HepG2 (cell line): ENCODE measurements around the gene CLPX. TPM values are rescaled to one million over a fixed set of nuclear protein-coding genes. Genes with fewer than 3 reads are reported as not detected.

ENCODE experiments used
- AHDC1 ChIP-seq: sonication (generic); formaldehyde crosslinking; IDR thresholded peaks from 2 replicates; pipeline ENCODE4 v1.5.1; 2020; ENCODE audit warnings: mild to moderate bottlenecking, missing genetic modification reagents, borderline replicate concordance
- ATF7-NPFF ChIP-seq: sonication (generic); formaldehyde crosslinking; IDR thresholded peaks from 2 replicates; pipeline ENCODE4 v1.8.1; 2023; ENCODE audit warnings: mild to moderate bottlenecking, low read depth, missing genetic modification reagents, moderate library complexity
- DNMT1 ChIP-seq: sonication (generic); formaldehyde crosslinking; IDR thresholded peaks from 2 replicates; pipeline ENCODE4 v1.5.1; 2020; ENCODE audit warnings: mild to moderate bottlenecking, missing genetic modification reagents
- DPF2 ChIP-seq: sonication (generic); formaldehyde crosslinking; IDR thresholded peaks from 2 replicates; pipeline ENCODE4 v1.4.0; 2020; ENCODE audit warnings: mild to moderate bottlenecking, low read depth, missing genetic modification reagents, borderline replicate concordance
- FOXC1 ChIP-seq: sonication (generic); formaldehyde crosslinking; IDR thresholded peaks from 2 replicates; pipeline ENCODE4 v1.8.0; 2022; ENCODE audit warnings: mild to moderate bottlenecking, missing genetic modification reagents, borderline replicate concordance
- GZF1 ChIP-seq: sonication (generic); formaldehyde crosslinking; IDR thresholded peaks from 2 replicates; pipeline ENCODE4 v1.5.1; 2020; ENCODE audit warnings: mild to moderate bottlenecking, missing genetic modification reagents
- HDAC1 ChIP-seq: sonication (generic); formaldehyde crosslinking; IDR thresholded peaks from 2 replicates; pipeline ENCODE4 v1.5.1; 2020; ENCODE audit warnings: mild to moderate bottlenecking, missing genetic modification reagents
- NBN ChIP-seq: fragments of 450-650 bp; conservative IDR thresholded peaks from 2 replicates; pipeline ENCODE4 v1.6.1; 2017
- NFKB2 ChIP-seq: sonication (generic); formaldehyde crosslinking; IDR thresholded peaks from 2 replicates; pipeline ENCODE4 v1.4.0; 2020; ENCODE audit warnings: missing genetic modification reagents, borderline replicate concordance
- NR2F1 ChIP-seq, 2 experiments: fragments of 450-650 bp in 1 of 2; formaldehyde crosslinking in 1 of 2; IDR thresholded peaks; 2 replicates each; pipeline versions ENCODE4 v1.5.0 to v1.6.1; 2016 to 2020; ENCODE audit warnings: mild to moderate bottlenecking in 1 of 2, missing compliant biosample characterization in 1 of 2, missing genetic modification reagents in 1 of 2, moderate library complexity in 1 of 2
- NR3C1 ChIP-seq: sonication (generic); formaldehyde crosslinking; IDR thresholded peaks from 2 replicates; pipeline ENCODE4 v1.4.0; 2020; ENCODE audit warnings: missing genetic modification reagents
- PCBP1 ChIP-seq: fragments of 200-400 bp; formaldehyde crosslinking; IDR thresholded peaks from 2 replicates; pipeline ENCODE4 v1.6.1; 2017; ENCODE audit warnings: mild to moderate bottlenecking, low read depth, low read length, borderline replicate concordance
- RXRB ChIP-seq: IDR thresholded peaks from 2 replicates; pipeline ENCODE4 v1.6.1; 2016; ENCODE audit warnings: borderline replicate concordance, missing genetic modification reagents, missing compliant biosample characterization
- ZNF549 ChIP-seq: sonication (generic); formaldehyde crosslinking; IDR thresholded peaks from 2 replicates; pipeline ENCODE4 v1.5.0; 2020; ENCODE audit warnings: missing genetic modification reagents
- ZNF567 ChIP-seq: sonication (generic); formaldehyde crosslinking; IDR thresholded peaks from 2 replicates; pipeline ENCODE4 v1.8.1; 2023; ENCODE audit warnings: mild to moderate bottlenecking, missing genetic modification reagents, borderline replicate concordance
- ZNF883 ChIP-seq: sonication (generic); formaldehyde crosslinking; IDR thresholded peaks from 2 replicates; pipeline ENCODE4 v1.5.1; 2020; ENCODE audit warnings: mild to moderate bottlenecking, missing genetic modification reagents; ENCODE audit errors: not compliant biosample characterization
- polyA plus RNA-seq, 8 experiments: library from polyadenylated mRNA; depleted of rRNA in 3 of 8; stranded (reverse) in 7 of 8; unstranded in 1 of 8; fragments of >200 nt; fragmentation: Illumina TruSeq in 4 of 8; extraction: Trizol in 4 of 8; gene quantifications; 2 replicates each; pipeline versions ENCODE4 v1.2.1 to v1.2.3, GENCODE V29; 2011 to 2016; ENCODE audit warnings: low read depth in 4 of 8, missing spikeins in 1 of 8, mixed read lengths in 1 of 8; ENCODE audit not compliant: insufficient read depth in 1 of 8
- total RNA-seq, 5 experiments: library from RNA; depleted of rRNA; stranded (reverse); fragments of >200 nt; fragmentation: Illumina TruSeq; extraction: Trizol; gene quantifications; 2 replicates each; pipeline ENCODE4 v1.2.3, GENCODE V29; 2016; ENCODE audit warnings: low read depth in 1 of 5
- TF ChIP-seq, protein P1 (sequence below): sonication (generic); formaldehyde crosslinking; IDR thresholded peaks from 2 replicates; pipeline ENCODE4 v1.4.0; 2020; ENCODE audit warnings: missing genetic modification reagents, borderline replicate concordance

The CLPX gene
- total and polyA plus RNA-seq, 2 of the 13 experiments (the other 11 are each of a cell fraction or from before 2014, with no cell fraction given) = 33.9 to 61.3 TPM

GRCh38 chr15:65133548-65134200 is 51.5 kb downstream of the CLPX start, which contains the start of gene PDCD7 (continued):
- no peak for TF ChIP-seq GZF1
- no peak for TF ChIP-seq NR3C1
- TF ChIP-seq ATF7-NPFF (CRISPR knock-in tag) = no peak
- TF ChIP-seq ZNF883 (CRISPR knock-in tag) = peak; percentile 10
- TF ChIP-seq AHDC1 (CRISPR knock-in tag) = no peak
- TF ChIP-seq ZNF567 (CRISPR knock-in tag) = no peak
- TF ChIP-seq, protein P1, sequence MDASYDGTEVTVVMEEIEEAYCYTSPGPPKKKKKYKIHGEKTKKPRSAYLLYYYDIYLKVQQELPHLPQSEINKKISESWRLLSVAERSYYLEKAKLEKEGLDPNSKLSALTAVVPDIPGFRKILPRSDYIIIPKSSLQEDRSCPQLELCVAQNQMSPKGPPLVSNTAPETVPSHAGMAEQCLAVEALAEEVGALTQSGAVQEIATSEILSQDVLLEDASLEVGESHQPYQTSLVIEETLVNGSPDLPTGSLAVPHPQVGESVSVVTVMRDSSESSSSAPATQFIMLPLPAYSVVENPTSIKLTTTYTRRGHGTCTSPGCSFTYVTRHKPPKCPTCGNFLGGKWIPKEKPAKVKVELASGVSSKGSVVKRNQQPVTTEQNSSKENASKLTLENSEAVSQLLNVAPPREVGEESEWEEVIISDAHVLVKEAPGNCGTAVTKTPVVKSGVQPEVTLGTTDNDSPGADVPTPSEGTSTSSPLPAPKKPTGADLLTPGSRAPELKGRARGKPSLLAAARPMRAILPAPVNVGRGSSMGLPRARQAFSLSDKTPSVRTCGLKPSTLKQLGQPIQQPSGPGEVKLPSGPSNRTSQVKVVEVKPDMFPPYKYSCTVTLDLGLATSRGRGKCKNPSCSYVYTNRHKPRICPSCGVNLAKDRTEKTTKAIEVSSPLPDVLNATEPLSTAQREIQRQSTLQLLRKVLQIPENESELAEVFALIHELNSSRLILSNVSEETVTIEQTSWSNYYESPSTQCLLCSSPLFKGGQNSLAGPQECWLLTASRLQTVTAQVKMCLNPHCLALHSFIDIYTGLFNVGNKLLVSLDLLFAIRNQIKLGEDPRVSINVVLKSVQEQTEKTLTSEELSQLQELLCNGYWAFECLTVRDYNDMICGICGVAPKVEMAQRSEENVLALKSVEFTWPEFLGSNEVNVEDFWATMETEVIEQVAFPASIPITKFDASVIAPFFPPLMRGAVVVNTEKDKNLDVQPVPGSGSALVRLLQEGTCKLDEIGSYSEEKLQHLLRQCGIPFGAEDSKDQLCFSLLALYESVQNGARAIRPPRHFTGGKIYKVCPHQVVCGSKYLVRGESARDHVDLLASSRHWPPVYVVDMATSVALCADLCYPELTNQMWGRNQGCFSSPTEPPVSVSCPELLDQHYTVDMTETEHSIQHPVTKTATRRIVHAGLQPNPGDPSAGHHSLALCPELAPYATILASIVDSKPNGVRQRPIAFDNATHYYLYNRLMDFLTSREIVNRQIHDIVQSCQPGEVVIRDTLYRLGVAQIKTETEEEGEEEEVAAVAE (CRISPR knock-in tag) = no peak; the same call in 1 of the 2 replicates
- TF ChIP-seq ZNF549 (CRISPR knock-in tag) = no peak
- TF ChIP-seq NFKB2 (CRISPR knock-in tag) = no peak
- TF ChIP-seq RXRB (CRISPR knock-in tag) = peak; percentile 60; the same call in 1 of the 2 replicates
- no peak for TF ChIP-seq DPF2 (CRISPR knock-in tag)
- no peak for TF ChIP-seq PCBP1
- TF ChIP-seq DNMT1 (CRISPR knock-in tag) = no peak
- peak; percentile 61; the same call in 1 of the 2 replicates for TF ChIP-seq HDAC1 (CRISPR knock-in tag)
- TF ChIP-seq FOXC1 (CRISPR knock-in tag) = no peak
- no peak for TF ChIP-seq NBN
- TF ChIP-seq NR2F1 (CRISPR knock-in tag; IDR thresholded peaks at IDR 0.05) = no peak
